Brain microvascular endothelial cell (primary cell): ENCODE results near the gene SLC22A7.

Source experiments
- DNase-seq: peaks from one replicate; pipeline ENCODE4 v3.0.0-alpha.2; 2020
- H3K27ac ChIP-seq: fragments of 250-450 bp; sonication (Bioruptor Pico); 2 replicates; pipeline ENCODE4 v1.5.1; 2020; ENCODE audit warnings: mild to moderate bottlenecking, moderate library complexity
- H3K27me3 ChIP-seq: fragments of 250-450 bp; sonication (Bioruptor Pico); replicated peaks from 2 replicates; pipeline ENCODE4 v1.5.1; 2020; ENCODE audit warnings: mild to moderate bottlenecking
- H3K36me3 ChIP-seq: fragments of 250-450 bp; sonication (Bioruptor Pico); replicated peaks from 2 replicates; pipeline ENCODE4 v1.5.1; 2020; ENCODE audit warnings: mild to moderate bottlenecking
- H3K4me3 ChIP-seq: 2 replicates; pipeline ENCODE4 v1.5.1; 2011; ENCODE audit warnings: low read depth, mild to moderate bottlenecking, control low read depth, low read length, moderate library complexity
- in situ Hi-C: cut with HindIII; loops from 2 replicates; pipeline ENCODE4 v1.10.0; 2017; ENCODE audit warnings: low sequenced_read_pairs, low pct_ligation_motif_present
- TF ChIP-seq, protein P1 (sequence below): IDR thresholded peaks from 2 replicates; pipeline ENCODE4 v1.5.1; 2011; ENCODE audit warnings: low read depth, mild to moderate bottlenecking, moderate library complexity, low read length, control low read depth, inconsistent platforms; ENCODE audit errors: missing control alignments

The SLC22A7 gene

DNA sequence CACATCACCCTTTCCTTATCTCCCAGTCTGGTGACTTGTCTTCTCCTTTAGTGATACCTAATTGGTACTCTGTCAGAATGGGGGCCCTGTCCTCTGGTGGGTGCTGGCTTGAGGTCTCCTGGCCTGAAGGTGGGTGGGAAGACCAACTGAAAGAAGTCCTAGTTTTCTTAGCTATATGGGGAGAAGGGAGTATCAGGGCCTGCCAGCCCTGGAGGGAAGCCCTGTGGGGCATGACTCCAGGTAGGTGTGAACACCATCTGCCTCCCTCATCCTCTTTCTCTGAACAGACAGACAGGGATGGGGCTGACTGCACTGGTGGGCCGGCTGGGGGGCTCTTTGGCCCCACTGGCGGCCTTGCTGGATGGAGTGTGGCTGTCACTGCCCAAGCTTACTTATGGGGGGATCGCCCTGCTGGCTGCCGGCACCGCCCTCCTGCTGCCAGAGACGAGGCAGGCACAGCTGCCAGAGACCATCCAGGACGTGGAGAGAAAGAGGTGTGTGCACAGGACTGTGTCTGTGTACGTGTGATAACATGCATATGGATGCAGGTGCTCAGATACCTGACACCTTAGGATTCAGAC, 5.8 kb downstream of the SLC22A7 start:
- DNase-seq, result no peak
- Histone ChIP-seq H3K27ac (no peak overlapping the region), H3K36me3 (no peaks in the 10 kb centered on the region), H3K27me3 (peaks cover 3% of the 10 kb centered on the region), H3K4me3 (no peak overlapping the region)
- in situ Hi-C loops, result no loop called here
- TF ChIP-seq, protein P1, sequence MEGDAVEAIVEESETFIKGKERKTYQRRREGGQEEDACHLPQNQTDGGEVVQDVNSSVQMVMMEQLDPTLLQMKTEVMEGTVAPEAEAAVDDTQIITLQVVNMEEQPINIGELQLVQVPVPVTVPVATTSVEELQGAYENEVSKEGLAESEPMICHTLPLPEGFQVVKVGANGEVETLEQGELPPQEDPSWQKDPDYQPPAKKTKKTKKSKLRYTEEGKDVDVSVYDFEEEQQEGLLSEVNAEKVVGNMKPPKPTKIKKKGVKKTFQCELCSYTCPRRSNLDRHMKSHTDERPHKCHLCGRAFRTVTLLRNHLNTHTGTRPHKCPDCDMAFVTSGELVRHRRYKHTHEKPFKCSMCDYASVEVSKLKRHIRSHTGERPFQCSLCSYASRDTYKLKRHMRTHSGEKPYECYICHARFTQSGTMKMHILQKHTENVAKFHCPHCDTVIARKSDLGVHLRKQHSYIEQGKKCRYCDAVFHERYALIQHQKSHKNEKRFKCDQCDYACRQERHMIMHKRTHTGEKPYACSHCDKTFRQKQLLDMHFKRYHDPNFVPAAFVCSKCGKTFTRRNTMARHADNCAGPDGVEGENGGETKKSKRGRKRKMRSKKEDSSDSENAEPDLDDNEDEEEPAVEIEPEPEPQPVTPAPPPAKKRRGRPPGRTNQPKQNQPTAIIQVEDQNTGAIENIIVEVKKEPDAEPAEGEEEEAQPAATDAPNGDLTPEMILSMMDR, result no peak

- TF ChIP-seq, protein P1, result no peak
- in situ Hi-C loops, result no loop called here
Measured at GRCh38 chr6:43304361-43304760, 6.3 kb downstream of the SLC22A7 start.

DNA sequence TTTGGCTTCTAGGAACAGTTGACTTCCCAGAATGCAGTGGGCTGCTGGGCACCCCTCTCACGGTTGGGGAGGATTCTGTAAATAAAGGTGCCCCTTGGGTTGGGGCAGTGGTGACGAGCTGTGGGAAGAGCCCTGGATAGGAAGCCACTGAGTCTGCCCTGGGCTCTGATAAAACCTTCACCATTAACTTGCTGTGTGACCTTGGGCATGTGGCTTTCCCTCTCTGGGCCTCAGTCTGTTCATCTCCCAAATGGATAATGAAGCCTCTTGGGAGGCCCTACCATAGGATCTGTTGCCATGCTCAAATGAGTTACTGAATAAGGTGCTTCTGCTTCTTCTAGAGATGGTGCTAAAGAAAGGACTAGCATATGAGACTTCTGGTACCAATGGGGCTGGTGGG, 6.8 kb downstream of the SLC22A7 start:
- Histone ChIP-seq H3K27me3 (peaks cover 4% of the 10 kb centered on the region), H3K36me3 (no peaks in the 10 kb centered on the region), H3K4me3 (no peak overlapping the region), H3K27ac (no peak overlapping the region)
- in situ Hi-C loops, result no loop called here
- DNase-seq, result no peak
- TF ChIP-seq, protein P1, result no peak

More at GRCh38 chr6:43304361-43304760, 6.3 kb downstream of the SLC22A7 start:
- Histone ChIP-seq H3K27me3 (peaks cover 4% of the 10 kb centered on the region), H3K36me3 (no peaks in the 10 kb centered on the region), H3K27ac (no peak overlapping the region), H3K4me3 (no peak overlapping the region)
- DNase-seq, result no peak

DNA sequence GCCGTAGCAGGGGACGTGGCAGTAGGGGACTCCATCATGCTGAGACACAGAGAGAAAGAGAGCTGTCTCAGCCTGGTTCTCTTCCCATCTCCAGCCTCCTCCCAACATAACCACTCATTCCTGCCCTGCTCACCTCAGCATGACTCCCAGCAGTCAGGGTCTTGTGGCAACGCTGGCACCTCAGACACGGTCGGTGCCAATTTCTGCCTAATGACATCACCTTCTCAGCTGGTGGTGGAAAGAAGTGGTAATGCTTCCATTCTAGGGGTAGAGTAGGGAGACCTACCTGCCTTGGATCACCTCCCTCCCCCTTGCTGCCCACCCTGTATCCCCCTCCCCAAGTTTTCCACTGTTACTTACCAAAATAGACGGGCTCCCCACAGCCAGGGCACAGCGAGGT, 8.0 kb downstream of the SLC22A7 start:
- in situ Hi-C loops, result no loop called here
- Histone ChIP-seq H3K27ac (no peak overlapping the region), H3K36me3 (no peaks in the 10 kb centered on the region), H3K27me3 (peaks cover 3% of the 10 kb centered on the region), H3K4me3 (no peak overlapping the region)
- DNase-seq, result no peak
- TF ChIP-seq, protein P1, result no peak

GRCh38 chr6:43307451-43308100, 9.5 kb downstream of the SLC22A7 start:
- TF ChIP-seq, protein P1, result no peak
- H3K27ac ChIP-seq, result no peak overlapping the region
- no peaks in the 10 kb centered on the region for H3K36me3 ChIP-seq
- H3K4me3 ChIP-seq, result no peak overlapping the region
- in situ Hi-C loops, result no loop called here
- DNase-seq, result no peak
- peaks cover 3% of the 10 kb centered on the region for H3K27me3 ChIP-seq
